Thoracic aorta (tissue), 2 donors: ENCODE data around the gene UBL3. TPM values are rescaled to one million over a fixed set of nuclear protein-coding genes. Genes with fewer than 3 reads are reported as not detected.

ENCODE experiments used
- ATAC-seq: fragments of 150-250 bp; one replicate; pipeline ENCODE4 v1.8.0; 2017; ENCODE audit warnings: low read depth; ENCODE audit not compliant: insufficient number of reproducible peaks, low FRiP score
- DNase-seq: peaks from one replicate; pipeline ENCODE4 v3.0.0-alpha.2; 2020; ENCODE audit warnings: low spot score
- H3K27ac ChIP-seq, 2 donors: fragments of 200-600 bp; sonication (generic); 1 replicate in 1 of 2; 2 replicates in 1 of 2; pipeline ENCODE4 v1.5.1; 2016; ENCODE audit warnings: mild to moderate bottlenecking in 2 of 2, moderate library complexity in 2 of 2
- H3K27me3 ChIP-seq: fragments of 200-600 bp; sonication (generic); replicated peaks from 2 replicates; pipeline ENCODE4 v1.6.0; 2016; ENCODE audit warnings: mild to moderate bottlenecking; ENCODE audit not compliant: insufficient read depth
- H3K36me3 ChIP-seq: fragments of 200-600 bp; sonication (generic); one replicate; pipeline ENCODE4 v1.5.1; 2016
- H3K4me1 ChIP-seq, 2 donors: fragments of 200-600 bp; sonication (generic); 1 replicate in 1 of 2; 2 replicates in 1 of 2; pipeline versions ENCODE4 v1.5.1 to v1.6.0; 2016; ENCODE audit warnings: low read depth in 2 of 2, mild to moderate bottlenecking in 1 of 2; ENCODE audit not compliant: control insufficient read depth in 1 of 2
- H3K4me3 ChIP-seq: fragments of 200-600 bp; sonication (generic); 2 replicates; pipeline ENCODE4 v1.5.1; 2016; ENCODE audit warnings: mild to moderate bottlenecking
- H3K9me3 ChIP-seq: fragments of 200-600 bp; sonication (generic); 2 replicates; pipeline ENCODE4 v1.5.1; 2016
- CTCF ChIP-seq: fragments of 200-600 bp; sonication (generic); IDR thresholded peaks from one replicate; pipeline ENCODE4 v1.5.1; 2019; ENCODE audit warnings: antibody characterized with exemption
- total RNA-seq, 2 donors: library from RNA; depleted of rRNA; stranded (reverse); fragments of >200 nt; gene quantifications; one replicate each; pipeline versions ENCODE4 v1.1.0 to v1.2.3, GENCODE V29; 2016

UBL3 gene
- total RNA-seq, 2 donors from 2014 or later, result 24.4 to 32.6 TPM

GRCh38 chr13:29835280-29836061, 14.9 kb downstream of the UBL3 start:
- TF ChIP-seq CTCF, result no peak
- Histone ChIP-seq H3K4me1 (peaks cover 0 to 13% of the 10 kb centered on the region in 2 donors), H3K4me3 (no peak overlapping the region), H3K36me3 (no peaks in the 10 kb centered on the region), H3K9me3 (no peaks in the 10 kb centered on the region), H3K27me3 (no peaks in the 10 kb centered on the region), H3K27ac (no peak overlapping the region)
- ATAC-seq (no peak), DNase-seq (no peak)

- DNase-seq, result no peak
- no peak for TF ChIP-seq CTCF
- Histone ChIP-seq H3K9me3 (no peaks in the 10 kb centered on the region), H3K36me3 (no peaks in the 10 kb centered on the region), H3K27me3 (no peaks in the 10 kb centered on the region), H3K4me1 (peaks cover 0 to 8% of the 10 kb centered on the region in 2 donors), H3K27ac (no peak overlapping the region), H3K4me3 (no peak overlapping the region)
- no peak for ATAC-seq
Observed at GRCh38 chr13:29832761-29833298, 17.6 kb downstream of the UBL3 start.

- TF ChIP-seq CTCF, result no peak
- H3K27ac ChIP-seq, result no peak overlapping the region
- ATAC-seq (no peak), DNase-seq (no peak)
- no peaks in the 10 kb centered on the region for H3K36me3 ChIP-seq
- no peaks in the 10 kb centered on the region for H3K9me3 ChIP-seq
- no peak overlapping the region for H3K4me3 ChIP-seq
- H3K4me1 ChIP-seq, result peaks cover 0 to 8% of the 10 kb centered on the region in 2 donors
- H3K27me3 ChIP-seq, result no peaks in the 10 kb centered on the region
Observed at GRCh38 chr13:29830000-29830399, 20.4 kb downstream of the UBL3 start.

GRCh38 chr13:29819143-29819542, 31.3 kb downstream of the UBL3 start:
- Histone ChIP-seq H3K4me3 (no peak overlapping the region), H3K27me3 (no peaks in the 10 kb centered on the region), H3K9me3 (no peaks in the 10 kb centered on the region), H3K4me1 (peaks cover 33 to 39% of the 10 kb centered on the region in 2 donors), H3K27ac (no peak overlapping the region), H3K36me3 (no peaks in the 10 kb centered on the region)
- no peak for DNase-seq
- no peak for ATAC-seq
- TF ChIP-seq CTCF, result no peak

- Histone ChIP-seq H3K27me3 (no peaks in the 10 kb centered on the region), H3K9me3 (no peaks in the 10 kb centered on the region), H3K36me3 (no peaks in the 10 kb centered on the region), H3K27ac (no peak overlapping the region), H3K4me1 (peaks cover 33 to 44% of the 10 kb centered on the region in 2 donors), H3K4me3 (no peak overlapping the region)
- DNase-seq, result no peak
- no peak for TF ChIP-seq CTCF
- ATAC-seq, result no peak
Observed at GRCh38 chr13:29817604-29818378, 32.6 kb downstream of the UBL3 start.
